ENCODE measurements around the gene CAPN9.

DNA sequence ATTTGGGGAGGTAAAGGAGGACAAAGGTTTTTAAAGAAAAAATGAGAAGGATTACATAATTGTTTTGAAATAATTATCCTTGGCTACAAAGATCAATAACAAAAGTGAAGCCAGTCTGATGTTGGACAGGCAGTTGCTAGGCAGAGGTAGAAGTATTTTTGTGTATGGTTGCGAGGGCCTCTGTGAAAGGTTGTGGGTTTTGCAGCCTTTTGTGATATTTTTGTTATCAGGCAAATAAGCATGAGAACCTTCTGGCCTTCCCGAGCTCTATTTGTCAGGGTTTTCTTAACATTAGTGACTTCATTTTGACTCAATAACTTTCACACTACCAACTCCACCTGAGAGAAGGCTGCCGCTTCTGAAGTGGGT is 39.2 kb downstream of the CAPN9 start:
- TF ChIP-seq, protein P1, sequence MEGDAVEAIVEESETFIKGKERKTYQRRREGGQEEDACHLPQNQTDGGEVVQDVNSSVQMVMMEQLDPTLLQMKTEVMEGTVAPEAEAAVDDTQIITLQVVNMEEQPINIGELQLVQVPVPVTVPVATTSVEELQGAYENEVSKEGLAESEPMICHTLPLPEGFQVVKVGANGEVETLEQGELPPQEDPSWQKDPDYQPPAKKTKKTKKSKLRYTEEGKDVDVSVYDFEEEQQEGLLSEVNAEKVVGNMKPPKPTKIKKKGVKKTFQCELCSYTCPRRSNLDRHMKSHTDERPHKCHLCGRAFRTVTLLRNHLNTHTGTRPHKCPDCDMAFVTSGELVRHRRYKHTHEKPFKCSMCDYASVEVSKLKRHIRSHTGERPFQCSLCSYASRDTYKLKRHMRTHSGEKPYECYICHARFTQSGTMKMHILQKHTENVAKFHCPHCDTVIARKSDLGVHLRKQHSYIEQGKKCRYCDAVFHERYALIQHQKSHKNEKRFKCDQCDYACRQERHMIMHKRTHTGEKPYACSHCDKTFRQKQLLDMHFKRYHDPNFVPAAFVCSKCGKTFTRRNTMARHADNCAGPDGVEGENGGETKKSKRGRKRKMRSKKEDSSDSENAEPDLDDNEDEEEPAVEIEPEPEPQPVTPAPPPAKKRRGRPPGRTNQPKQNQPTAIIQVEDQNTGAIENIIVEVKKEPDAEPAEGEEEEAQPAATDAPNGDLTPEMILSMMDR (IDR thresholded peaks at IDR 0.05): no peak
- TF ChIP-seq EP300 (IDR thresholded peaks at IDR 0.05): no peak
- no peak for TF ChIP-seq POLR2A (IDR thresholded peaks at IDR 0.05)
- no peak for TF ChIP-seq POLR2AphosphoS5 (IDR thresholded peaks at IDR 0.05)

Data from gastroesophageal sphincter (tissue), 3 donors.